IMR-90 (cell line): ENCODE results near the gene GMEB1. TPM values are rescaled to one million over a fixed set of nuclear protein-coding genes. Genes with fewer than 3 reads are reported as not detected.
A peak's percentile ranks its signal among the peaks of the same experiment; 100 is the strongest.

Source experiments
- ATAC-seq: fragments of 200-7000 bp; cut with Tn5 transposase; 2 replicates; pipeline ENCODE4 v1.9.1; 2020; ENCODE audit warnings: low read depth, mild to moderate bottlenecking, moderate library complexity
- BruUV-seq: library from RNA; stranded (reverse); fragments of 400-500 nt; replicated peaks from 2 replicates; lab custom pipeline; 2021; lab: Mats Ljungman, UMichigan
- CTCF ChIA-PET: fragments of 300-600 bp; formaldehyde crosslinking; extraction: SDS; loops from one replicate; lab custom pipeline; 2021; ENCODE audit warnings: antibody characterized with exemption; lab: Yijun Ruan, JAX
- POLR2A ChIA-PET: fragments of 300-600 bp; sonication (Branson Sonifier 250); formaldehyde crosslinking; loops from one replicate; lab custom pipeline; 2022; ENCODE audit warnings: antibody characterized with exemption; ENCODE audit not compliant: unreplicated experiment; lab: Charles Lee
- DNase-seq: peaks from one replicate; pipeline ENCODE4 v3.0.0; 2013
- H2AFZ ChIP-seq: replicated peaks from 2 replicates; pipeline ENCODE3; 2013; ENCODE audit warnings: low read length, mild to moderate bottlenecking; ENCODE audit not compliant: poor library complexity
- H2AK5ac ChIP-seq: 2 replicates; pipeline ENCODE4 v1.6.1; 2013; ENCODE audit warnings: low read depth, low read length, inconsistent platforms
- H2AK9ac ChIP-seq: replicated peaks from 2 replicates; pipeline ENCODE3; 2013; ENCODE audit warnings: mild to moderate bottlenecking, low read depth, low read length, moderate library complexity; ENCODE audit not compliant: poor library complexity
- H2BK120ac ChIP-seq: 2 replicates; pipeline ENCODE4 v1.6.1; 2013; ENCODE audit warnings: low read depth, low read length, inconsistent platforms
- H2BK15ac ChIP-seq: 3 replicates; pipeline ENCODE4 v1.6.1; 2013; ENCODE audit warnings: low read depth, low read length, inconsistent platforms
- H2BK20ac ChIP-seq: 2 replicates; pipeline ENCODE4 v1.6.1; 2013; ENCODE audit warnings: low read depth, mild to moderate bottlenecking, inconsistent platforms, low read length, moderate library complexity
- H2BK5ac ChIP-seq: 2 replicates; pipeline ENCODE4 v1.6.1; 2013; ENCODE audit warnings: mild to moderate bottlenecking, low read depth, low read length, inconsistent platforms; ENCODE audit not compliant: poor library complexity, severe bottlenecking
- H3K14ac ChIP-seq: replicated peaks from 2 replicates; pipeline ENCODE4 v1.6.1; 2013; ENCODE audit warnings: low read depth, low read length, inconsistent platforms
- H3K18ac ChIP-seq: 2 replicates; pipeline ENCODE4 v1.6.1; 2013; ENCODE audit warnings: low read depth, low read length, control low read depth
- H3K23ac ChIP-seq: 2 replicates; pipeline ENCODE4 v1.6.1; 2013; ENCODE audit warnings: low read depth, low read length, inconsistent platforms
- H3K27ac ChIP-seq: 2 replicates; pipeline ENCODE4 v1.5.1; 2013; ENCODE audit warnings: mild to moderate bottlenecking, control low read depth, low read length; ENCODE audit not compliant: insufficient read depth
- H3K27me3 ChIP-seq: 2 replicates; pipeline ENCODE4 v1.6.1; 2013; ENCODE audit warnings: low read length; ENCODE audit not compliant: control insufficient read depth, insufficient read depth
- H3K36me3 ChIP-seq: 2 replicates; pipeline ENCODE4 v1.6.1; 2013; ENCODE audit warnings: low read length, mixed read lengths; ENCODE audit not compliant: control insufficient read depth, insufficient read depth
- H3K4ac ChIP-seq: 2 replicates; pipeline ENCODE4 v1.6.1; 2013; ENCODE audit warnings: low read depth, low read length, inconsistent platforms
- H3K4me1 ChIP-seq: 2 replicates; pipeline ENCODE4 v1.6.1; 2013; ENCODE audit warnings: low read length, mixed read lengths; ENCODE audit not compliant: control insufficient read depth, insufficient read depth
- H3K4me2 ChIP-seq: 2 replicates; pipeline ENCODE4 v1.6.1; 2013; ENCODE audit warnings: low read depth, mild to moderate bottlenecking, control low read depth, low read length, moderate library complexity
- H3K4me3 ChIP-seq: 2 replicates; pipeline ENCODE4 v1.5.1; 2013; ENCODE audit warnings: low read depth, mild to moderate bottlenecking, control low read depth, low read length, moderate library complexity; ENCODE audit not compliant: insufficient read depth
- H3K56ac ChIP-seq: 2 replicates; pipeline ENCODE4 v1.6.1; 2013; ENCODE audit warnings: low read length, inconsistent platforms; ENCODE audit not compliant: insufficient read depth; ENCODE audit errors: extremely low read depth
- H3K79me1 ChIP-seq, 2 experiments: 2 replicates each; pipeline ENCODE4 v1.6.1; 2013; ENCODE audit warnings: low read length in 2 of 2, inconsistent platforms in 1 of 2, low read depth in 1 of 2
- H3K9ac ChIP-seq: 2 replicates; pipeline ENCODE4 v1.6.1; 2013; ENCODE audit warnings: low read depth, low read length, control low read depth
- H3K9me1 ChIP-seq: 2 replicates; pipeline ENCODE4 v1.6.1; 2013; ENCODE audit warnings: low read length, inconsistent platforms; ENCODE audit not compliant: insufficient read depth
- H3K9me3 ChIP-seq: 2 replicates; pipeline ENCODE4 v1.6.1; 2013; ENCODE audit warnings: low read length; ENCODE audit not compliant: control insufficient read depth, insufficient read depth
- H4K20me1 ChIP-seq: 2 replicates; pipeline ENCODE4 v1.6.1; 2013; ENCODE audit warnings: low read length, inconsistent platforms; ENCODE audit not compliant: insufficient read depth
- H4K5ac ChIP-seq: 2 replicates; pipeline ENCODE4 v1.6.1; 2013; ENCODE audit warnings: mild to moderate bottlenecking, low read depth, low read length, control low read depth
- H4K8ac ChIP-seq, 2 experiments: 2 replicates each; pipeline ENCODE4 v1.6.1; 2013; ENCODE audit warnings: low read depth in 2 of 2, low read length in 2 of 2, control low read depth in 1 of 2, inconsistent platforms in 1 of 2
- H4K91ac ChIP-seq: 2 replicates; pipeline ENCODE4 v1.6.1; 2013; ENCODE audit warnings: low read depth, low read length, inconsistent platforms; ENCODE audit not compliant: insufficient read depth
- MAFK ChIP-seq: IDR thresholded peaks from 2 replicates; pipeline ENCODE4 v1.6.1; 2012; ENCODE audit warnings: low read depth, low read length, improper control_type of control experiment
- MAZ ChIP-seq: IDR thresholded peaks from 2 replicates; pipeline ENCODE4 v1.6.1; 2012; ENCODE audit warnings: low read depth, mild to moderate bottlenecking, low read length, improper control_type of control experiment, moderate library complexity, borderline replicate concordance
- RCOR1 ChIP-seq: IDR thresholded peaks from 2 replicates; pipeline ENCODE4 v1.6.1; 2012; ENCODE audit warnings: mild to moderate bottlenecking, low read length, improper control_type of control experiment; ENCODE audit not compliant: insufficient replicate concordance
- USF2 ChIP-seq: fragments of 150-350 bp; IDR thresholded peaks from 2 replicates; pipeline ENCODE4 v1.6.1; 2017; ENCODE audit warnings: mild to moderate bottlenecking, antibody characterized with exemption, low read length, low read depth
- WGBS, 2 experiments: methylation state at CpG; one replicate each; pipeline versions ENCODE4 v1.1.5 to v1.1.7; 2013; ENCODE audit warnings: missing lambda C conversion rate in 2 of 2; ENCODE audit not compliant: insufficient read length in 1 of 2; ENCODE audit errors: extremely low coverage in 2 of 2; 5-methylcytosine and 5-hydroxymethylcytosine counted together
- dilution Hi-C: fragments of 300-500 bp; cut with HindIII; formaldehyde crosslinking; loops from one replicate; pipeline ENCODE4 v1.14.3; 2018; ENCODE audit warnings: low sequenced_read_pairs; ENCODE audit not compliant: unreplicated experiment
- in situ Hi-C: fragments of 300-500 bp; cut with MboI; formaldehyde crosslinking; loops from 3 replicates; pipeline ENCODE4 v1.14.3; 2019; ENCODE audit warnings: low sequenced_read_pairs, inconsistent platforms, mixed read lengths
- intact Hi-C: fragments of 100-400 bp; cut with micrococcal nuclease; formaldehyde crosslinking; loops from 2 replicates; pipeline ENCODE4 v1.10.0; 2022
- polyA plus RNA-seq, 3 experiments: library from polyadenylated mRNA; depleted of rRNA; stranded (reverse); fragments of >200 nt; gene quantifications; 2 replicates each; pipeline ENCODE4 v1.2.3, GENCODE V29; 2012; ENCODE audit warnings: low replicate concordance in 1 of 3
- total RNA-seq: library from RNA; depleted of rRNA; stranded (reverse); fragments of >200 nt; gene quantifications from 2 replicates; pipeline ENCODE4 v1.2.3, GENCODE V29; 2012

The GMEB1 gene
- total and polyA plus RNA-seq, 2 of the 4 experiments (the other 2 are of a cell fraction) = 7.1 to 7.9 TPM

DNA sequence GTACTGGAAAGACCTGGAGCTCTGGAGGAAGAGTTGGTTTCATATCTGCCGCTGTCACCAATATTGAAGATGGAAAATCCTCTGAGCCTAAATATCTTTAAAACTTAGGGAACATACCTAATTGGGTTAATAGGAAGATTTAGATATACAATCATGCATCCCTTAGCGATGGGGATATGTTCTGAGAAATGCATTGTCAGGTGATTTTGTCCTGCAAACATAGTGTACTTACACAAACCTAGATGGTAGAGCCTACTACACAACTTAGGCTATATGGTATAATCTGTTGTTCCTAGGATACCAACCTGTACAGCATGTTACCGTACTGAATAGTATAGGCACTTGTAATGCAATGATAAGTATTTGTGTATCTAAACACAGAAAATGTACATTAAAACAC lies 90.7 kb downstream of the GMEB1 start:
- dilution Hi-C loops = no loop called here

More for the DNA sequence above, 90.7 kb downstream of the GMEB1 start:
- ChIA-PET CTCF (no interaction called here), POLR2A (interaction anchor here (1.2 kb wide), 1 partner anchor 8 kb away, joined by 3 read pairs; no protein-coding TSS in a partner anchor)
- H3K4me2 ChIP-seq = no peak overlapping the region
- no peak overlapping the region for H3K14ac ChIP-seq
- H4K8ac ChIP-seq = no peak overlapping the region
- BruUV-seq = no TSS peak
- no peak overlapping the region for H2AK5ac ChIP-seq
- no peak overlapping the region for H3K4me3 ChIP-seq
- H3K9me3 ChIP-seq = no peaks in the 10 kb centered on the region
- H4K5ac ChIP-seq = no peak overlapping the region
- H3K23ac ChIP-seq = no peak overlapping the region
- H3K79me1 ChIP-seq = peaks cover 9 to 55% of the 10 kb centered on the region in 2 experiments
- H3K4me1 ChIP-seq = peaks cover 15% of the 10 kb centered on the region
- H3K9me1 ChIP-seq = peaks cover 9% of the 10 kb centered on the region
- no CpG with 5 or more reads among the region's 3 CpGs for WGBS, 2 experiments
- H3K18ac ChIP-seq = no peak overlapping the region
- H2BK120ac ChIP-seq = no peak overlapping the region
- peaks cover 88% of the 10 kb centered on the region for H4K20me1 ChIP-seq
- H3K27me3 ChIP-seq = no peaks in the 10 kb centered on the region
- DNase-seq = no peak
- ATAC-seq = no peak
- H3K4ac ChIP-seq = no peak overlapping the region
- in situ Hi-C loops (no loop called here), intact Hi-C loops (no loop called here)
- no peak overlapping the region for H3K56ac ChIP-seq
- H4K91ac ChIP-seq = no peak overlapping the region
- H2BK5ac ChIP-seq = no peak overlapping the region
- no peak overlapping the region for H2BK15ac ChIP-seq
- H2AFZ ChIP-seq = no peak overlapping the region
- H3K9ac ChIP-seq = no peak overlapping the region
- TF ChIP-seq RCOR1 (no peak), MAZ (no peak), MAFK (peak; percentile 6; the same call in 1 of the 2 replicates), USF2 (no peak)
- no peak overlapping the region for H2AK9ac ChIP-seq
- no peak overlapping the region for H2BK20ac ChIP-seq
- H3K36me3 ChIP-seq = peaks cover 19% of the 10 kb centered on the region
- H3K27ac ChIP-seq = no peak overlapping the region
